GM12874 (cell line): ENCODE measurements around the gene SH3RF3.

Source experiments
- TF ChIP-seq, protein P1 (sequence below): IDR thresholded peaks from 2 replicates; pipeline ENCODE4 v1.5.1; 2011; ENCODE audit warnings: low read depth, mild to moderate bottlenecking, control low read depth, low read length, moderate library complexity; ENCODE audit not compliant: insufficient read depth

SH3RF3 gene

DNA sequence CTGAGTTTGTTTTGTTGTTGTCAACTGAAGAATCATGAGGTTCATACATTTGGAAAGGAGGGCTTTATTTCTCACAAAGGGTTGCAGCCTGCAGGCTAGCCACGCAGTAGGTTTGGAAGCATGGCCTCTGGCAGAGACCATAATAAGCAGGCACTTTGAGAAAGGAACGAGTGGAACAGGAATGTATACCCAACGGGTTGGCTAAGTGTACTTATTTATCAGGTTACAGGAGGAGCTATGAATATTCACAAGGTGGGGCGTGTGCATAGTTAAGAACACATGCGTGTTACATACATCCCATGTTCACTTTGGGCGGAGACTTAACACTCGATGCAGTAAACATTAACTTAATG is 30.1 kb upstream of the SH3RF3 start:
- TF ChIP-seq, protein P1, sequence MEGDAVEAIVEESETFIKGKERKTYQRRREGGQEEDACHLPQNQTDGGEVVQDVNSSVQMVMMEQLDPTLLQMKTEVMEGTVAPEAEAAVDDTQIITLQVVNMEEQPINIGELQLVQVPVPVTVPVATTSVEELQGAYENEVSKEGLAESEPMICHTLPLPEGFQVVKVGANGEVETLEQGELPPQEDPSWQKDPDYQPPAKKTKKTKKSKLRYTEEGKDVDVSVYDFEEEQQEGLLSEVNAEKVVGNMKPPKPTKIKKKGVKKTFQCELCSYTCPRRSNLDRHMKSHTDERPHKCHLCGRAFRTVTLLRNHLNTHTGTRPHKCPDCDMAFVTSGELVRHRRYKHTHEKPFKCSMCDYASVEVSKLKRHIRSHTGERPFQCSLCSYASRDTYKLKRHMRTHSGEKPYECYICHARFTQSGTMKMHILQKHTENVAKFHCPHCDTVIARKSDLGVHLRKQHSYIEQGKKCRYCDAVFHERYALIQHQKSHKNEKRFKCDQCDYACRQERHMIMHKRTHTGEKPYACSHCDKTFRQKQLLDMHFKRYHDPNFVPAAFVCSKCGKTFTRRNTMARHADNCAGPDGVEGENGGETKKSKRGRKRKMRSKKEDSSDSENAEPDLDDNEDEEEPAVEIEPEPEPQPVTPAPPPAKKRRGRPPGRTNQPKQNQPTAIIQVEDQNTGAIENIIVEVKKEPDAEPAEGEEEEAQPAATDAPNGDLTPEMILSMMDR = no peak

GRCh38 chr2:109102588-109103233 is 26.3 kb upstream of the SH3RF3 start:
- TF ChIP-seq, protein P1 = no peak

- TF ChIP-seq, protein P1 = no peak
These were observed 23.9 kb upstream of the SH3RF3 start for GRCh38 chr2:109105113-109105512.

DNA sequence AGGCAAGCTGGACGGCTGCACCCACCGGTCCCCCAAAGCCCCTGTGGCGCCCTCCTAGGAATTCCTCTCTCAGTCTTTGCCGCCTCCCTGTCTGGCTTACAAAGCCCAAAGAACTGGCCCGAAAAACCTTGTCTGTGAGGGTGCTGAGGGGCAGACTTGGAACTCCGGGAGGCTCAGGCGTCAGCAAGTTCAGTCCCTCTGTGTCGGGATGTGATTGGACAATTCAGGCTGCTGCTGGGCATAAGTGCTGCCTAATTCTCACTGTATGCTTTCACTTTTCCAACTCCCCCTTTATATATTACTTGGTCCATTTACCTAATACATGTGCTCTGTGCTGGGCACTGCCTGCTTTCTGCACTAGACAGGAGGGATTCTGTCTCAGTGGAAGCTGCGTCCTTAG is 20.3 kb upstream of the SH3RF3 start:
- TF ChIP-seq, protein P1 = no peak

GRCh38 chr2:109109342-109109741 is 19.7 kb upstream of the SH3RF3 start:
- TF ChIP-seq, protein P1 = no peak

DNA sequence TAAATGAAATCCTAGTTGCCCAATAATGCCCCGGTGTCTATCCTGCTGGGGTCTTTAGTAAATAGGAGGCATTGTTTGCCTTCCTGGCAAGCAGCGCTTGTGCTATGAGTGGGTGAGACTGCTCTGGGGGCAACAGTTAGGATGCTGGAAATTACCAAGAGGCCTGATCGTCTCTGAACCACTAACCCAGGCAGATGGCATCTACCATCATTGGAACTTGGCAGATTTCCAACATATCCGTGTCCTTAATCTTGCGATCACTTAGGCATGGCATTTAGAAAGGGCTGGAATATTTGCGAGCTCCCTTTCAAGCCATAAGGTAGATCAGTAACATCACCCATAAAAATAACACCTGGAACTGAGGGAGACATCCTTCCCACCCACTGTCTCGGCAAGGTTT is 18.8 kb upstream of the SH3RF3 start:
- TF ChIP-seq, protein P1 = no peak

GRCh38 chr2:109117780-109118179 is 11.2 kb upstream of the SH3RF3 start:
- TF ChIP-seq, protein P1 = no peak

DNA sequence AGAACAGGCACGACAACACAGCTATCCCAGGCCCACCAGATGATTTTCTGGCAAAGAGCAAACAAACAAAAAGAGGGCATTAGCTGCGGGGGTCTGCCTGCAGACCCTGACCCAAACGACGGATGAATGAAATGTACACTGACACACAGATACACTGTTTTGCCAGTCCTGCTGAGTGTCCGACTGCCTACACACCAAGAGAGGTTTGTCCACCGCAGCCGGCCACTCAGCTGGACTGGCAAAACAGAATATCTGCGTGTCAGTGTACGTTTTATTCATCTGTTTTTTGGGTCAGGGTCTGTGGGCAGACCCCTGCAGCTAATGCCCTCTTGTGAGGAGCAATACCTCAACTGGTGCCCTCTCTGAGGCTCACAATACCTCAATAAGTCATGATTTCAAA is 10.7 kb upstream of the SH3RF3 start:
- TF ChIP-seq, protein P1 = no peak
